ENCODE results near the gene ZC3HAV1L.

Gene ZC3HAV1L

DNA sequence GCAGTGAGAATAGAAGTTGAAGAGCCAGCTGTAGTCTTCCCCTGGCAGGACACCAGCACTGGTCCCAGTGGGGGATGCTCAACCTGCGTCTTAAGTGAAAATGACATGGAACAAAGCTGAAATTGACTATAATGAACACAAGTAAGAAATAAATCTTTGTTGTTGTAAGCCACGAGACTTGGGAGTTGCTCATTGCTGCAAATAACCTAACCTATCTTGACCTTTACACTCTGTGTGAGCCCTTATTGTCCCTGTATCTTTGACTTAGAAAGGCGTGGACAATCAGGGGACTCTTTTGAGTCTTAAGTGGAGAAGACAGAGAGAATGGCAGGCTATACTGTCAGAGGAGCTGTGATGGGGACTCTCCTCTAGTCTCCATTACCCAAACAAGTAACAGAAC lies 16.9 kb downstream of the ZC3HAV1L start:
- no peak for FAIRE-seq
- no peak for DNase-seq (ENCODE audit: insufficient read length, low spot score)
- TF ChIP-seq, protein P1, sequence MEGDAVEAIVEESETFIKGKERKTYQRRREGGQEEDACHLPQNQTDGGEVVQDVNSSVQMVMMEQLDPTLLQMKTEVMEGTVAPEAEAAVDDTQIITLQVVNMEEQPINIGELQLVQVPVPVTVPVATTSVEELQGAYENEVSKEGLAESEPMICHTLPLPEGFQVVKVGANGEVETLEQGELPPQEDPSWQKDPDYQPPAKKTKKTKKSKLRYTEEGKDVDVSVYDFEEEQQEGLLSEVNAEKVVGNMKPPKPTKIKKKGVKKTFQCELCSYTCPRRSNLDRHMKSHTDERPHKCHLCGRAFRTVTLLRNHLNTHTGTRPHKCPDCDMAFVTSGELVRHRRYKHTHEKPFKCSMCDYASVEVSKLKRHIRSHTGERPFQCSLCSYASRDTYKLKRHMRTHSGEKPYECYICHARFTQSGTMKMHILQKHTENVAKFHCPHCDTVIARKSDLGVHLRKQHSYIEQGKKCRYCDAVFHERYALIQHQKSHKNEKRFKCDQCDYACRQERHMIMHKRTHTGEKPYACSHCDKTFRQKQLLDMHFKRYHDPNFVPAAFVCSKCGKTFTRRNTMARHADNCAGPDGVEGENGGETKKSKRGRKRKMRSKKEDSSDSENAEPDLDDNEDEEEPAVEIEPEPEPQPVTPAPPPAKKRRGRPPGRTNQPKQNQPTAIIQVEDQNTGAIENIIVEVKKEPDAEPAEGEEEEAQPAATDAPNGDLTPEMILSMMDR (IDR thresholded peaks at IDR 0.05; ENCODE audit: insufficient read depth, missing control alignments): no peak

DNA sequence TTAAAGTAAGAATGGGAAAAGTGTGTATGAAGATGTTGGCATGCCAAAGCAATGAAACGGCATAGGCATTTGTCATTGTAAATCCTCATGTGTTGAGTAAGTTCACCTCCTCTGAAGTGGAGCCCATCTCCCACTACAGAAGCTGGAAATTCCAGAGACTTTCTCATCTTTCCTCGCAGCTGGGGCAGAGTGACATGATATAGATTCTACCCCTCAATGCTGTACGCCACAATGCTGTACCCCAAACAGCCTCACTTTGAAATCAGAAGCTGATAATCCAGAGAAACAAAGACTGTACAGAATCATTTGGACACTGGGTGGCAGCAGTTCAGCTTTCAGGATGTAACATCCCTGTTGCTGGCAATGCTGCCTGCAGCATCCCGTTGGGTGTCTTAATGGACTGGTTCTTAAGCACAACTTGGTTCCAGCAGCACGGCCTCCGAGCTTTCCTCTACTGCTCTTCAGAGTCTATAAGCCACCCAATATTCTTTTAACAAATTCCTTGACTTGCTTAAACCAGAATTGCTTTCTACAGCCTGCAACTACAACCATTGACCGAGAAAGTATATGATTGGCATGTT lies 18.8 kb downstream of the ZC3HAV1L start:
- DNase-seq (ENCODE audit: insufficient read length, low spot score) (peak; percentile 77), FAIRE-seq (peak; percentile 63)
- TF ChIP-seq, protein P1 (IDR thresholded peaks at IDR 0.05; ENCODE audit: insufficient read depth, missing control alignments): peak; percentile 75

DNA sequence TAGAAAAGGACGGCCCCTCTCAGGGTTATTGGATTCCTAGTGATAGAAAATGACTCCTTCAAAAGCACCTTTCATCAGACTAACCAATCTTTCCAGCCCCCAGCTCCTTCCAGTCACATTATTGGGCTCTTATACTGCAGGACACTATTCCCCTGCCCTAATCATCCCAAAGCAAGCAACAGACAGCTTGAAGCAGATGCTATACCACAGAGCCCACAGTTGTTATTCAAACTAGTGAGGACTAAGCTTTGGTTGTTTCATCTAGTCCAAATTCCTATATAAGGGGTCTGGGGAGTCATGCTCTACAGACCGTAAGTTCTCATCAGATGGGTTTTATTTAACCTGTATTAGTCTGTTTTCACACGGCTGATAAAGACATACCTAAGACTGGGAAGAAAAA lies 24.5 kb downstream of the ZC3HAV1L start:
- FAIRE-seq: no peak
- TF ChIP-seq, protein P1 (IDR thresholded peaks at IDR 0.05; ENCODE audit: insufficient read depth, missing control alignments): no peak
- DNase-seq (ENCODE audit: insufficient read length, low spot score): no peak

DNA sequence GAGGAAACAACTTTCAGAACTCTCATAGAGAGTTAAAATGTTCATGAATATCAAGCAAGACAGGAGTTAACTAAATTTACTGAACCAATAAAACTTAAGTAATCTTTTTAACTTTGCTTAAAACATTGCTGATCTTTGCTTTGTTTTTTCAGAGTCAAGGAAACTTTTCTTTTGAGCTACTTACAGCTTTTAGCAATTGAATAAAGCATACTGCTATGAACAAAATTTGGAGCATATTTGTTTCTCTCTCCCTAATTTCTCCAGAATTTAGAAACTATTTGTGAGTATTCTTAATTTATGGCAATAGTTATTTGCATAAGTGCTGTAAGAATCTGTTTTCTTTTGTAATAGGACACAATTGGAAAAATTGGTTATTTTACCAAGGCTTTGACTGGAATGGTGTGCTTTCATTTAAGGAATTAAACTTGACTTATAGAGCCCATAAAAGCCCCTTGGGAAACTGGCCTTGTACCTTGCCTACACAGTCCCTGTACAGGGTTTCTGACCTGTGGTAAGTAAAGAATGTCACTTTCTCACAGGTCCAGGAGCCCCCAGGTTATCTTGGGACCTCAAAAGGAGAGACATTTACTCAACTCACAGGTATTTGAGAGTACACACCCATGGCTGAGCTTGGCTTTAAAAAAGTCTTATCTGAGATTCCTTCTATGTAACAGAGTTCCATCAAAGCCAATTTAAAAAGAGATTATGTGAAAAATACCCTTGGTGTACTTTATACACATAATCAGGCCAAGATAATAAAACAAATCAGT lies 31.3 kb downstream of the ZC3HAV1L start:
- DNase-seq (ENCODE audit: insufficient read length, low spot score) (no peak), FAIRE-seq (peak; percentile 38)
- TF ChIP-seq, protein P1 (IDR thresholded peaks at IDR 0.05; ENCODE audit: insufficient read depth, missing control alignments): no peak

DNA sequence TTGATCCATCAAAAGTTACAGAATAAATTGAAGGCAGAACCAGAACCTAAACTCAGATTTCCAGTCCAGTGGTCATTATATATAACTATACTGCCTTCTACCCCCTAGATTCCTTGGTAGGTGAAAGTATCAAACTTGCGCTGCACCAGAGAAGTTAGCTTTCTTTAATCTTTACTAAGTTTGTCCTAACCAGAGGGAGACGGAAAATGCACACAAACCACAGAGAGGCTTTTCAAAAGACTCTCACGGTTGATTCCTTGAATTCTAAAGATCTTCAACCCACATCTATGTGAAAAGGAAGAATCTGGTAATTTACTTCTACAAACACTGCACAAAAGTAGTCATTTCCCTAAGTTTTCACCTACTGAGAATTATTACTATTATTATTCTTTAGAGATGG lies 36.4 kb downstream of the ZC3HAV1L start:
- no peak for FAIRE-seq
- no peak for DNase-seq (ENCODE audit: insufficient read length, low spot score)
- TF ChIP-seq, protein P1 (IDR thresholded peaks at IDR 0.05; ENCODE audit: insufficient read depth, missing control alignments): no peak

DNA sequence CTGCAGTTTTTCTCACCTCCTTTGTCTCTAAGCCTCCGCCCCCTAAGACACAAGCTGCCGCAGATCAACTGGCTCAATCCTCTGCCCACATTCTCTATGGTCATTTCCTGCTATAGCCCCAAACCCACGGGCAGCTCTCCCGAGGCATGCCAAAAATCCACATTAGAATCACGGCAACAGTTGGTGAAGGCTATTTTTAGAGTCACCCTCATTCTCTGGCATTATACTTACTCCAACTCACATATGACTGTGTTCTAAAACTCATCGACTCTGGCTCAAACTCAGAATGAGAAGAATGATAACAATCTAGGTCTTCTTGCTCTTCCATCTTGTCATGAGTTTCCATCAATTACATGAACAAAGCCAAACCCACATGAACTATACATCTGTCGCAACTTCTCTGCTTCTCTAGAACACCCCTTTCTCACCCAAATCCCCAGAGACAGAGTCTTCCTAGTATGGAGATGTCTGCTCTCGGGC lies 43.8 kb downstream of the ZC3HAV1L start:
- TF ChIP-seq, protein P1 (IDR thresholded peaks at IDR 0.05; ENCODE audit: insufficient read depth, missing control alignments): no peak
- FAIRE-seq (no peak), DNase-seq (ENCODE audit: insufficient read length, low spot score) (no peak)

DNA sequence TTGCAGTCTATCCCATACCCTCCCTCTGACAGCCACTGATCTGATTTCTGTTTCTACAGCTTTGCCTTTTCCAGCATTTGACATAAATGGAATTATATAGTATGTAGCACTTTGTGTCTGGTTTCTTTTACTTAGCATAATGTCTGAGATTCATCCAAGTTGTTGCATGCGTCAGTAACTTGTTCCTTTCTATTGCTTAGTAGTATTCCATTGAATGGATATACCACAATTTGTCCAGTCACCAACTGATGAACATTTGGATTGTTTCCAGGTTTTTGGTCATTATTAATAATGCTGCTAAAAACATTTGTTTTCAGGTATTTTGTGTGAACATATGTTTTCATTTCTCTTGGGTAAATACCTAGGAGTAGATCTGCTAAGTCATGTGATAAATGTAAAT lies 48.2 kb downstream of the ZC3HAV1L start:
- no peak for FAIRE-seq
- TF ChIP-seq, protein P1 (IDR thresholded peaks at IDR 0.05; ENCODE audit: insufficient read depth, missing control alignments): no peak
- no peak for DNase-seq (ENCODE audit: insufficient read length, low spot score)
